Lung (tissue), 16 donors: Measurements from ENCODE around the gene FAAP24. TPM values are rescaled to one million over a fixed set of nuclear protein-coding genes. Genes with fewer than 3 reads are reported as not detected.

Experiments used
- ATAC-seq: fragments of 200-7000 bp; cut with Tn5 transposase; one replicate; pipeline ENCODE4 v1.9.1; 2020; ENCODE audit warnings: moderate number of reproducible peaks; ENCODE audit not compliant: insufficient read depth, low FRiP score
- DNase-seq, 3 donors: peaks; one replicate each; pipeline ENCODE4 v3.0.0-alpha.2; 2013 to 2017
- H3K27ac ChIP-seq, 2 donors: one replicate each; pipeline ENCODE4 v1.5.1; 2013; ENCODE audit warnings: mild to moderate bottlenecking in 2 of 2, moderate library complexity in 2 of 2, control low read depth in 1 of 2, inconsistent platforms in 1 of 2, low read depth in 1 of 2, low read length in 1 of 2
- H3K27me3 ChIP-seq, 3 donors: one replicate each; pipeline ENCODE4 v1.5.1; 2013; ENCODE audit warnings: low read length in 2 of 3; ENCODE audit not compliant: control insufficient read depth in 3 of 3, insufficient read depth in 3 of 3
- H3K36me3 ChIP-seq, 4 donors: one replicate each; pipeline ENCODE4 v1.5.1; 2013; ENCODE audit warnings: low read length in 4 of 4, mild to moderate bottlenecking in 1 of 4, moderate library complexity in 1 of 4; ENCODE audit not compliant: control insufficient read depth in 4 of 4, insufficient read depth in 4 of 4
- H3K4me1 ChIP-seq, 5 donors: one replicate each; pipeline ENCODE4 v1.5.1; 2013; ENCODE audit warnings: low read length in 5 of 5, mild to moderate bottlenecking in 2 of 5, moderate library complexity in 1 of 5; ENCODE audit not compliant: control insufficient read depth in 5 of 5, insufficient read depth in 5 of 5
- H3K4me3 ChIP-seq: one replicate; pipeline ENCODE4 v1.5.1; 2013; ENCODE audit warnings: mild to moderate bottlenecking, control low read depth, moderate library complexity
- H3K9ac ChIP-seq, 2 donors: one replicate each; pipeline ENCODE4 v1.5.1; 2013; ENCODE audit warnings: low read length in 2 of 2, control low read depth in 1 of 2; ENCODE audit not compliant: insufficient read depth in 1 of 2
- H3K9me3 ChIP-seq, 4 donors: one replicate each; pipeline ENCODE4 v1.5.1; 2013; ENCODE audit warnings: low read length in 3 of 4, mild to moderate bottlenecking in 1 of 4, moderate library complexity in 1 of 4; ENCODE audit not compliant: control insufficient read depth in 4 of 4, insufficient read depth in 3 of 4
- CTCF ChIP-seq: IDR thresholded peaks from 2 replicates; pipeline ENCODE4 v1.5.1; 2012; ENCODE audit warnings: mild to moderate bottlenecking; ENCODE audit errors: control extremely low read depth, extremely low read depth
- WGBS, 2 donors: extraction: QIAGEN DNeasy Blood & Tissue Kit; methylation state at CpG; one replicate each; pipeline ENCODE4 v1.1.7; 2013; 5-methylcytosine and 5-hydroxymethylcytosine counted together
- long read RNA-seq, 5 donors: transcript quantifications; one replicate each; lab custom pipeline, GENCODE V29; 2026
- polyA plus RNA-seq, 2 donors: library from polyadenylated mRNA; stranded (reverse); fragments of 200-250 nt; gene quantifications; one replicate each; pipeline ENCODE4 v1.2.1, GENCODE V29; 2013
- total RNA-seq, 2 donors: library from RNA; depleted of rRNA in 1 of 2; stranded (reverse); fragments of >200 nt in 1 of 2; gene quantifications; one replicate each; pipeline ENCODE4 v1.2.1, GENCODE V29; 2014 to 2021
- donor health status: control.
- donor health status: control.
- donor health status: Bipolar disorder and iron deficiency.
- donor health status: healthy.
- donor health status: DM: yes; HTN: yes; CAD: no.

Gene FAAP24
- total RNA-seq (1 to 10 TPM; 1.2 to 2.3 TPM), polyA plus RNA-seq (1 to 10 TPM in 1 of 2 donors, under 1 TPM in 1; 0.59 to 1.8 TPM)
- long read RNA-seq, donor 1, partial matches to known transcripts, result 0 of 2 reads
- long read RNA-seq, donor 1, other reads (novel, unspliced or antisense), result 0 of 2 reads
- long read RNA-seq, donor 2, result 0 reads
- long read RNA-seq, donor 3, partial matches to known transcripts, result 0 of 1 reads
- long read RNA-seq, donor 3, other reads (novel, unspliced or antisense), result 0 of 1 reads
- long read RNA-seq, donor 4, result 0 reads
- long read RNA-seq, donor 5, partial matches to known transcripts, result 0 of 3 reads
- long read RNA-seq, donor 5, other reads (novel, unspliced or antisense), result 0 of 3 reads

DNA sequence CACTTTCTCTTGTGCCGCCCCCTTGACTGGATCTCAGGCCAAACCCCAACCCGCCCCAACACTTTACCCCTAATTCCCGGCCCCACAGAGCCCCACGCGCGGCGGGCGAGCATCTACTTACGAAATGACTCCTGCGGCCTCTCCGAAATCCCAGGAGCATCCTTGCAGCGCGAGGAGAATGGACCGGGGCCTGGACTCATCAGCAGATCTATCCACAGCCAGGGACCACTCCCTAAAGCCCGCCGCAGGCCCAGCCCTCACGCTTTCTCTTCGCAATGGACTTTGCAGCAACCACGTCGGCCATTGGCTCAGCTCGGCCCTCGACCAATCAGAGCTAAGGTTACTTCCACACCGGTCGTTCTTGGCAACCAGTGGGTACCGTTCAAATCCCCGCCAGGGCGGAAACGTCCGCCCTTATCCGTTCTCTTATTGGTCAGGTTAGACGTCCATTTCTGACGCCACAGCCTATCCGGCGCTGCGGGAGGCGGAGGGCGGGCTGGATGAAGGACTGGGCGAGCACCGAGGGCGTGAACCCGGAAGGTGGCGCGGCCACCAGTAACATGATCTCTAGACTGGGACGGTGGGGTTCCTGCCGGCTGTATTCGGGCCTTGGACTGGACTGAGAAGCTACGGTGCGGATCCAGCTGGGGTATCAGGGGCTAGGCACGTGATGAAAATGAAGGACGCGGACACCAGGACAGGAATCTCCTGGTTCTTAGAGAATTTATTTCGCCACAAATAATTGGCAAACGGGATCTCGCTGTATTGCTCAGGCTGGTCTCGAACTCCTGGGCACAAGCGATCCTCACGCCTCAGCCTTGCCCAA, at the start of gene FAAP24, which contains the start of gene CEP89:
TSS of gene FAAP24 (plus strand) at position 528 of the 826 bp plus-strand sequence. CDS start 955 bp downstream, outside the sequence.
TSS of gene CEP89 (minus strand) at position 244 of the 826 bp plus-strand sequence. CDS start at position 160, 84 bp downstream.
- 1% methylated on average over 57 of the region's 57 CpGs for WGBS, 2 donors

DNA sequence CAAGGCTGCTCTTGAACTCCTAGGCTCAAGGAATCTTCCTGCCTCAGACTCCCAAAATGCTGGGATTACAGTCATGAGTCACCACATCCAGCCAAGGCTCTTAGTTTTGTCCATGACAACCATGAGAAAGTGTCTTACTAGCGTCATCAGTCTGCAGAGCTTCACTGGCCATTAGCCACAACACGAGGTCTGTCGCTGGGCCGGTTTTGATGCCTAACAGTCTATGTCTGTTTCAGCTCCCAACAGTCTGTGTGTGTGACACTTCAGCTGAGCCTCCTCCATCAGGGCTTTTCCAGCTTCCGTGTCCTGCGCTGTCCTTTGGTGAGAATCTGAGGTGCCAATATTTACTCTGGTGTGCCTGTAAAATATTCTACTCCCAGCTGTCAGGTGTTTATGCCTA, 47.8 kb upstream of the FAAP24 start:
- no peak for DNase-seq
- no peak overlapping the region for H3K27ac ChIP-seq
- WGBS, 2 donors, result 97 to 98% methylated on average over 6 of the region's 6 CpGs
- H3K4me1 ChIP-seq, result no peaks in the 10 kb centered on the region
- no peaks in the 10 kb centered on the region for H3K27me3 ChIP-seq
- TF ChIP-seq CTCF, result no peak
- no peak overlapping the region for H3K4me3 ChIP-seq
- no peak for ATAC-seq
- H3K9me3 ChIP-seq, result peaks cover 0 to 3% (median 0%) of the 10 kb centered on the region in 4 donors
- no peak overlapping the region for H3K9ac ChIP-seq
- H3K36me3 ChIP-seq, result peaks cover 21 to 45% (median 25%) of the 10 kb centered on the region in 4 donors

More for the DNA sequence above, at the start of gene FAAP24, which contains the start of gene CEP89:
- Histone ChIP-seq H3K9me3 (peaks cover 0 to 1% (median 0%) of the 10 kb centered on the region in 4 donors), H3K27ac (peak within 1 kb of the TSS; percentile 50 to 89), H3K27me3 (no peaks in the 10 kb centered on the region), H3K4me3 (peak within 1 kb of the TSS; percentile 73), H3K9ac (peak within 1 kb of the TSS; percentile 28 to 74), H3K36me3 (peaks cover 0 to 9% (median 9%) of the 10 kb centered on the region in 4 donors), H3K4me1 (peaks cover 0 to 7% (median 4%) of the 10 kb centered on the region in 5 donors)
- TF ChIP-seq CTCF, result no peak
- DNase-seq, result peak; percentile 99 to 100 (median 100)
- peak; percentile 99 for ATAC-seq

DNA sequence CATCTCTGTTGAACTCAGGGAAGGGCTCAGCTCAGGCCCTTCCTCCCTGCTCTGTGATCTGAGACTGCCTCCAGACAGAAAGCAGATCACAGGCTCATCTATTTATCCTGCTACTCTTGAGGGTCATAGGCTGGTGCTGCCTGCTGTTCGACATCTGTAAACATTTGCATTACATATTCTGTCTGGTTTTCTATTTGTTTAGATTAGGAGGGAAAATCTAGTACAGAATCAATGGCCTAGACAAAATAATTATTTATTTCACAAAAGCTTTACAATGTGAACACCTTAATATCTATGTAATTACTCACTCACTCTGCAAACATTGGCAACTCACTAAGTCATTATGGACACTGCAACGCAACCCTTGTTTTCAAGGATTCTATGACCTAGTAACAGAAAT, 43.2 kb upstream of the FAAP24 start:
- peaks cover 20 to 48% (median 28%) of the 10 kb centered on the region in 4 donors for H3K36me3 ChIP-seq

More for the DNA sequence above, 43.2 kb upstream of the FAAP24 start:
- Histone ChIP-seq H3K9me3 (peaks cover 0 to 3% (median 0%) of the 10 kb centered on the region in 4 donors), H3K9ac (no peak overlapping the region), H3K4me1 (no peaks in the 10 kb centered on the region), H3K27me3 (no peaks in the 10 kb centered on the region), H3K27ac (no peak overlapping the region), H3K4me3 (no peak overlapping the region)
- ATAC-seq (no peak), DNase-seq (no peak)
- WGBS, 2 donors, result 91 to 97% methylated on average over 2 of the region's 2 CpGs
- TF ChIP-seq CTCF, result no peak
